ENCODE data around the gene SLC38A1.

The SLC38A1 gene

GRCh38 chr12:46303039-46303666, 34.3 kb upstream of the SLC38A1 start:
- Histone ChIP-seq H3K4me3 (ENCODE audit: low read depth in 1 of 2, low read length in 2 of 2) (no peak overlapping the region), H3K27me3 (ENCODE audit: insufficient read depth, low read length, poor library complexity) (no peaks in the 10 kb centered on the region), H2AFZ (ENCODE audit: low read depth, low read length) (no peak overlapping the region), H3K4me2 (ENCODE audit: insufficient read depth, low read length) (no peak overlapping the region), H3K79me2 (ENCODE audit: insufficient read depth, low read length) (no peaks in the 10 kb centered on the region), H4K20me1 (ENCODE audit: insufficient read depth, low read length) (no peaks in the 10 kb centered on the region), H3K9ac (ENCODE audit: low read depth, low read length) (no peak overlapping the region), H3K9me3 (ENCODE audit: insufficient read depth, low read length, severe bottlenecking) (peaks cover 6% of the 10 kb centered on the region), H3K36me3 (ENCODE audit: insufficient read depth, low read length) (no peaks in the 10 kb centered on the region), H3K27ac (ENCODE audit: low read length) (no peak overlapping the region), H3K4me1 (ENCODE audit: insufficient read depth, low read length) (0 out of 2 replicates have a peak, but pooled peaks cover 3% of the 10 kb centered on the region)
- TF ChIP-seq CTCF (IDR thresholded peaks at IDR 0.05; ENCODE audit: borderline replicate concordance, extremely low read depth, low read length, poor library complexity, severe bottlenecking) = peak; percentile 71
- no peak for TF ChIP-seq EZH2 (IDR thresholded peaks at IDR 0.05; ENCODE audit: borderline replicate concordance, low read depth, low read length, severe bottlenecking)
- DNase-seq (peak; percentile 27), ATAC-seq (ENCODE audit: insufficient read depth, low read depth) (peak; percentile 57; the same call in 1 of the 3 replicates)

- Histone ChIP-seq H4K20me1 (ENCODE audit: insufficient read depth, low read length) (no peaks in the 10 kb centered on the region), H3K4me3 (ENCODE audit: low read depth in 1 of 2, low read length in 2 of 2) (no peak overlapping the region), H3K36me3 (ENCODE audit: insufficient read depth, low read length) (no peaks in the 10 kb centered on the region), H3K9ac (ENCODE audit: low read depth, low read length) (no peak overlapping the region), H3K9me3 (ENCODE audit: insufficient read depth, low read length, severe bottlenecking) (no peaks in the 10 kb centered on the region), H3K4me2 (ENCODE audit: insufficient read depth, low read length) (no peak overlapping the region), H3K27me3 (ENCODE audit: insufficient read depth, low read length, poor library complexity) (no peaks in the 10 kb centered on the region), H3K79me2 (ENCODE audit: insufficient read depth, low read length) (no peaks in the 10 kb centered on the region), H3K27ac (ENCODE audit: low read length) (no peak overlapping the region), H3K4me1 (ENCODE audit: insufficient read depth, low read length) (0 out of 2 replicates have a peak, but pooled peaks cover 3% of the 10 kb centered on the region), H2AFZ (ENCODE audit: low read depth, low read length) (no peak overlapping the region)
- ATAC-seq (ENCODE audit: insufficient read depth, low read depth) = peak; percentile 37; the same call in 1 of the 3 replicates
- TF ChIP-seq EZH2 (IDR thresholded peaks at IDR 0.05; ENCODE audit: borderline replicate concordance, low read depth, low read length, severe bottlenecking) = no peak
- no peak for TF ChIP-seq CTCF (IDR thresholded peaks at IDR 0.05; ENCODE audit: borderline replicate concordance, extremely low read depth, low read length, poor library complexity, severe bottlenecking)
- DNase-seq = peak; percentile 12
Observed at GRCh38 chr12:46300910-46301309, 32.1 kb upstream of the SLC38A1 start.

GRCh38 chr12:46299851-46300250, 31.0 kb upstream of the SLC38A1 start:
- TF ChIP-seq CTCF (IDR thresholded peaks at IDR 0.05; ENCODE audit: borderline replicate concordance, extremely low read depth, low read length, poor library complexity, severe bottlenecking) = no peak
- no peak for TF ChIP-seq EZH2 (IDR thresholded peaks at IDR 0.05; ENCODE audit: borderline replicate concordance, low read depth, low read length, severe bottlenecking)
- no peak overlapping the region for H3K9ac ChIP-seq (ENCODE audit: low read depth, low read length)

More at GRCh38 chr12:46299851-46300250, 31.0 kb upstream of the SLC38A1 start:
- Histone ChIP-seq H2AFZ (ENCODE audit: low read depth, low read length) (no peak overlapping the region), H3K4me3 (ENCODE audit: low read depth in 1 of 2, low read length in 2 of 2) (no peak overlapping the region), H3K79me2 (ENCODE audit: insufficient read depth, low read length) (no peaks in the 10 kb centered on the region), H3K27me3 (ENCODE audit: insufficient read depth, low read length, poor library complexity) (no peaks in the 10 kb centered on the region), H3K4me1 (ENCODE audit: insufficient read depth, low read length) (0 out of 2 replicates have a peak, but pooled peaks cover 3% of the 10 kb centered on the region), H3K36me3 (ENCODE audit: insufficient read depth, low read length) (no peaks in the 10 kb centered on the region), H4K20me1 (ENCODE audit: insufficient read depth, low read length) (no peaks in the 10 kb centered on the region), H3K4me2 (ENCODE audit: insufficient read depth, low read length) (no peak overlapping the region), H3K27ac (ENCODE audit: low read length) (no peak overlapping the region), H3K9me3 (ENCODE audit: insufficient read depth, low read length, severe bottlenecking) (no peaks in the 10 kb centered on the region)
- no peak for DNase-seq
- ATAC-seq (ENCODE audit: insufficient read depth, low read depth) = no peak
